MCF 10A (cell line): ENCODE data around the gene NUP98. TPM values are rescaled to one million over a fixed set of nuclear protein-coding genes. Genes with fewer than 3 reads are reported as not detected.

Experiments
- BruUV-seq: library from RNA; stranded (reverse); fragments of 400-500 nt; replicated peaks from 2 replicates; lab custom pipeline; 2021; lab: Mats Ljungman, UMichigan
- CTCF ChIA-PET: fragments of 300-600 bp; sonication (Branson Sonifier 250); formaldehyde crosslinking; extraction: SDS; loops from one replicate; lab custom pipeline; 2021; ENCODE audit warnings: antibody characterized with exemption, inconsistent platforms; lab: Yijun Ruan, JAX
- POLR2A ChIA-PET: fragments of 300-600, 350-650 bp; sonication (Branson Sonifier 250); formaldehyde crosslinking; extraction: SDS; loops from one replicate; lab custom pipeline; 2020; ENCODE audit warnings: antibody characterized with exemption, inconsistent platforms; lab: Yijun Ruan, JAX
- DNase-seq: peaks from one replicate; pipeline ENCODE4 v3.0.0-alpha.2; 2018; ENCODE audit not compliant: unreplicated experiment
- H3K27ac Mint-ChIP-seq: one replicate; pipeline ENCODE4 v1.8.0; 2022; ENCODE audit warnings: mild to moderate bottlenecking, low read depth, mixed read lengths; ENCODE audit not compliant: unreplicated experiment
- H3K27me3 Mint-ChIP-seq: one replicate; pipeline ENCODE4 v1.8.0; 2022; ENCODE audit warnings: mixed read lengths; ENCODE audit not compliant: insufficient read depth, unreplicated experiment
- H3K36me3 Mint-ChIP-seq: one replicate; pipeline ENCODE4 v1.8.0; 2022; ENCODE audit warnings: mild to moderate bottlenecking, moderate library complexity, mixed read lengths; ENCODE audit not compliant: insufficient read depth, unreplicated experiment
- H3K4me1 Mint-ChIP-seq: one replicate; pipeline ENCODE4 v1.8.0; 2022; ENCODE audit warnings: mixed read lengths; ENCODE audit not compliant: insufficient read depth, unreplicated experiment
- H3K4me3 Mint-ChIP-seq: one replicate; pipeline ENCODE4 v1.8.0; 2022; ENCODE audit warnings: mild to moderate bottlenecking, moderate library complexity, mixed read lengths; ENCODE audit not compliant: unreplicated experiment
- H3K9me3 Mint-ChIP-seq: one replicate; pipeline ENCODE4 v1.8.0; 2022; ENCODE audit warnings: mixed read lengths; ENCODE audit not compliant: unreplicated experiment
- CTCF ChIP-seq: fragments of 200-600 bp; IDR thresholded peaks from one replicate; pipeline ENCODE4 v1.8.0; 2022; ENCODE audit warnings: antibody characterized with exemption, mild to moderate bottlenecking; ENCODE audit not compliant: unreplicated experiment
- intact Hi-C: fragments of 100-400 bp; cut with micrococcal nuclease; formaldehyde crosslinking; loops from 2 replicates; pipeline ENCODE4 v1.14.1; 2022
- total RNA-seq: library from RNA; stranded (reverse); gene quantifications from 2 replicates; pipeline ENCODE4 v1.2.3, GENCODE V29; 2022

The NUP98 gene
- total RNA-seq, 1 experiment from 2014 or later = 83.7 TPM

- no peak for TF ChIP-seq CTCF
- Mint-ChIP-seq H3K27me3 (peaks cover 15% of the 10 kb centered on the region), H3K4me1 (no peaks in the 10 kb centered on the region), H3K36me3 (no peaks in the 10 kb centered on the region), H3K27ac (peak overlapping the region; percentile 29), H3K4me3 (no peak overlapping the region), H3K9me3 (no peaks in the 10 kb centered on the region)
- DNase-seq = no peak
- intact Hi-C loops = no loop called here
- no TSS peak for BruUV-seq
- ChIA-PET POLR2A (interaction anchor here (0.7 kb wide), 1 partner anchor 26 kb away, joined by 3 read pairs; no protein-coding TSS in a partner anchor), CTCF (interaction anchor here (0.5 to 1.1 kb wide), 3 partner anchors 11 to 277 kb away, joined by 4 read pairs; no protein-coding TSS in a partner anchor)
Observed at GRCh38 chr11:3631331-3631730, 166.0 kb downstream of the NUP98 start.

GRCh38 chr11:3627291-3627690 is 170.1 kb downstream of the NUP98 start:
- no peak for TF ChIP-seq CTCF
- ChIA-PET CTCF (interaction anchor here (1.9 to 2.0 kb wide), 2 partner anchors 11 to 17 kb away, joined by 6 to 10 read pairs; no protein-coding TSS in a partner anchor), POLR2A (no interaction called here)
- H3K9me3 Mint-ChIP-seq = no peaks in the 10 kb centered on the region
- no peaks in the 10 kb centered on the region for H3K36me3 Mint-ChIP-seq
- no peak for DNase-seq
- intact Hi-C loops = no loop called here
- H3K27ac Mint-ChIP-seq = no peak overlapping the region
- BruUV-seq = no TSS peak
- no peak overlapping the region for H3K4me3 Mint-ChIP-seq
- H3K4me1 Mint-ChIP-seq = no peaks in the 10 kb centered on the region
- H3K27me3 Mint-ChIP-seq = no peaks in the 10 kb centered on the region

- no TSS peak for BruUV-seq
- no peak overlapping the region for H3K27ac Mint-ChIP-seq
- no peaks in the 10 kb centered on the region for H3K27me3 Mint-ChIP-seq
- H3K9me3 Mint-ChIP-seq = no peaks in the 10 kb centered on the region
- CTCF ChIA-PET = interaction anchor here (0.6 to 1.9 kb wide), 2 partner anchors 10 to 112 kb away, joined by 5 to 10 read pairs; no protein-coding TSS in a partner anchor
- POLR2A ChIA-PET = no interaction called here
- H3K4me1 Mint-ChIP-seq = no peaks in the 10 kb centered on the region
- no peaks in the 10 kb centered on the region for H3K36me3 Mint-ChIP-seq
- no peak overlapping the region for H3K4me3 Mint-ChIP-seq
- intact Hi-C loops = no loop called here
- no peak for TF ChIP-seq CTCF
- no peak for DNase-seq
Observed at GRCh38 chr11:3626250-3626960, 170.9 kb downstream of the NUP98 start.

Other genes starting within 250 kb of the NUP98 start
- gene ART5, start 155.6 kb downstream of the NUP98 start, total RNA-seq = not detected in 2 replicates
- not detected in 2 replicates for gene ART1, start 152.4 kb downstream of the NUP98 start, total RNA-seq
- 2.3 and 2.5 TPM in 2 replicates for gene CHRNA10, start 126.2 kb downstream of the NUP98 start, total RNA-seq
- gene PGAP2, start 11.0 kb upstream of the NUP98 start, total RNA-seq = 27.2 and 28.2 TPM in 2 replicates
- gene RHOG, start 43.4 kb upstream of the NUP98 start, total RNA-seq = 32.6 and 35.7 TPM in 2 replicates
- 41.2 and 56.2 TPM in 2 replicates for gene STIM1, start 58.1 kb upstream of the NUP98 start, total RNA-seq